Iris pigment epithelial cell (primary cell): ENCODE data around the gene FUCA2.

Experiments used
- DNase-seq: peaks from one replicate; pipeline ENCODE4 v3.0.0-alpha.2; 2011; ENCODE audit warnings: low read depth

FUCA2 gene, protein sequence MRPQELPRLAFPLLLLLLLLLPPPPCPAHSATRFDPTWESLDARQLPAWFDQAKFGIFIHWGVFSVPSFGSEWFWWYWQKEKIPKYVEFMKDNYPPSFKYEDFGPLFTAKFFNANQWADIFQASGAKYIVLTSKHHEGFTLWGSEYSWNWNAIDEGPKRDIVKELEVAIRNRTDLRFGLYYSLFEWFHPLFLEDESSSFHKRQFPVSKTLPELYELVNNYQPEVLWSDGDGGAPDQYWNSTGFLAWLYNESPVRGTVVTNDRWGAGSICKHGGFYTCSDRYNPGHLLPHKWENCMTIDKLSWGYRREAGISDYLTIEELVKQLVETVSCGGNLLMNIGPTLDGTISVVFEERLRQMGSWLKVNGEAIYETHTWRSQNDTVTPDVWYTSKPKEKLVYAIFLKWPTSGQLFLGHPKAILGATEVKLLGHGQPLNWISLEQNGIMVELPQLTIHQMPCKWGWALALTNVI

DNA sequence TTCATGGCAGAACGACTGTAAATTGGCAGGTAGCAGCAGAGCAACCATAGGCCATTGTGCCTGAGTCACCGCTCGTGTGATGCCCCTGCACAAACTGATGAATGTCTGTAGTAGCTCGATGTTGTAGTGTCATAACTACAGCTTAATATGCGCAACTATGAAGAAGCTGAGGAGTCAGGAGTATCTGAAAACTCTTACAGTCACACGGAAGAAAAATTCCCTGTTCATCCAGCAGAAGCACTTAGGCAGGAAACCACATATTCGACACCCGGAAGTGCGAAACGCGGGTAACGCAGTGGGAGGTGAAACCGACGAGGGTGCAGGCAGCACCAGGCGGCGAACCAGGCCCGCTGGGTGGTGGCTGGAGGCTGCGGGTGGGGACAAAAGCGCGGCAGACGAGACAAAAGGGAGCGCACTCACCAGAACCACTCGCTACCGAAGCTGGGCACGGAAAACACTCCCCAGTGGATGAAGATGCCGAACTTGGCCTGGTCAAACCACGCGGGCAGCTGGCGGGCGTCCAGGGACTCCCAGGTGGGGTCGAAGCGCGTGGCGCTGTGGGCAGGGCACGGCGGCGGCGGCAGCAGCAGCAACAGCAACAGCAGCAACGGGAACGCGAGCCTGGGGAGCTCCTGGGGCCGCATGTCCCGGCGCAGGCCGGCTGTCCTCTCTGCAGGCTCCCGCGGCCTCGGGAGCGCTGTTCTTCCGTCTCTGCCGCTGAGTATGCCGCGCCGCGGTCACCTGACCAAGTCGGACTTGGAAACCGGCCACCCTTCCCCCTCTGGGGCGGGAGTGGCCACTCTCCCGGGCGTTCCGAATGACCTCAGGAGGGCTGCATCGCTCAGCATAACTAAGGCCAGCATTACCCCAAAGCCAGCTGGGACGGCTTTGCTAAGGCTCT, at the start of gene FUCA2:
Gene FUCA2 (minus strand): TSS at position 730 of the 901 bp plus-strand sequence. CDS start 86 bp downstream, at position 644.
- peak; percentile 91 for DNase-seq

DNA sequence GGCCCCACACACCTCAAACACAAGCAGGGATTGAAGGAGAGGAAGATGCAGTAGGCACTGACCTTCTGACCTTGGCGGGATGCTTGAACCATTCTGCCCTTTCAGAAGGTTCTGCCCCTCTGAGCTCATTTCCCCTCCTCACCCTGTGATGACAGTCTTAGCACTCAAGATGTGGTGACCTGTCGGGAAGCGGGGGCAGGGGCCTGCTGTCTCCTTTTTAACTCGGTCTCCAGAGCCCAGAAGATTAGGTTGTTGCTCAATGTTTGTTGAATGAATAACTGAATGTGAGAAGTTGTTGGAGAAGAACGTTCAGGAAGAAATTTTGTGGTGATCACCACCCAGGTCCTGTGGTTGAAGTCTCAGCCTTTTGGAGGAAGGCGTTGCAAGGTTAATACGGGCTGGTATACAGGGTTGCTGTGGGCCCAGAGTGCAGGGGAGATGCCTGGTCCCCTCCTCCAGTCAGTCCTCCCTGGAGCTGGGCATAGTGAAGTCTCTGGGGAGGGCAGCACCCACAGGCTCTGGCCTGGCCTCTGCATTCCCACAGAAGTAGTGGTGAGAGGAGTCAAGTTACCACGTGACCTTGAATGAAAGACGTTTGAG, 49.7 kb upstream of the FUCA2 start:
- no peak for DNase-seq

DNA sequence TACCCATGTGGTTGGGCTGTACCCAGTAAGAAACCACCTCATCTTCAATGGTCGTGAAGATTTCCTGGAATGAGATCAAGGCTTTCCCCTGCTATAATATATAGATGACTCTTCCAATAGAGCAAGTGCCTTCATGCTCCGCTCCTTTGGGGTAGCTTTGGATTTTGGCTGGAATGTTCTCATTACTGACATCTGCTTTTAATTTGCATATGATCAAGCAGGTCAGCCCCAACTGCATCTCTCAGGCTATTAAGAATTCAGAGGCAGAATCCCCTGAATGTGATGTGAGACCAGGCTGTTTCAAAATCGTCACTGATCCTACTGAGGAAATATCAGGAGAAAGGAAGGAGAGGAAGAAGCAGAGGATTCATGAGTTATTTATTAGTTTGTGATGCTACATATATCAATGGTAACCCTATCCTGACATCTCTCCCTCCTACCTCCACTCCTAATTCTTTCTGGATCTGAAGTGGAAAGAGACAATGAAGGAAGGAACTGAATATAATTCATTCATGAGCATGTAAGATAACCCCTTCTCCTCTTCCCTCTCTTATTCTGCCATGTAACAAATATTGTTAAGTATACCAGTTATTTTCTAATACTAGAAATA, 47.6 kb upstream of the FUCA2 start:
- no peak for DNase-seq

DNA sequence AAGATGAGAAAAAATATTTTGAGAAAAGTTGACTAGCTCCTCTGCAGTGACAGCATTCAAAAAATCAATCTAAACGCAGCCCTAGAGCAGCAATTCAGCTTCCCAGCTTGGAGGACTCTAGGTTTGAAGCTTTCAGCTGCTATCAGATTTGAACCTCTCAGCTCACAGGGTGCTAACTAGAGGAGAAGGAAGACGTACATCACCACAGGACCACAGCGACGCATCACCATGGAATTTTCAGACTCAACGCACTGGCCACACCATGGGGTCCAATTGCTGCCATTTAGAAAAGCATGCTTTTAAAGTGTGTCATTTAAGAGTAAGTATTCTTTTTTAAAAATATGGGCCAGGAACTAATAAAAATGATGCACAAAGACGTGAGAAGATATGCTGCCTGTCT, 45.0 kb upstream of the FUCA2 start:
- DNase-seq = peak; percentile 71

DNA sequence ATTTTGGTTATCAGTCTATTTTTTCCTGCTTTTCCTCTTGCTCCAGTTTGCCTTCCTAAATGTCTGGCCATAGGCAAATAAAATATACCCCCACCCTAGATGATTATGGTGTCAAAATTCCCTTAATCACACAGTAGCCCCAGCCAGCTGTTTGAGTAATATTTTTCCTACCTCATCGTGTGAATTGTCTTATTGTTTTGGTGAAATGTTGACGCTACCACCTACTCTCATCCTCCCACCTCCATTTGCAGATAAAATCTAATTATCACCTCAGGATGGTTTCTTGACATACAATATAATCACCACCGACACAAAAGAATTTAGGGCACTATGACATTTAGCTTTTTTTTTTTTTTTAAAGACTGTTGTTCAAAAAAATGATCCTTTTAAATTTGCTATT, 44.1 kb upstream of the FUCA2 start:
- DNase-seq = no peak

DNA sequence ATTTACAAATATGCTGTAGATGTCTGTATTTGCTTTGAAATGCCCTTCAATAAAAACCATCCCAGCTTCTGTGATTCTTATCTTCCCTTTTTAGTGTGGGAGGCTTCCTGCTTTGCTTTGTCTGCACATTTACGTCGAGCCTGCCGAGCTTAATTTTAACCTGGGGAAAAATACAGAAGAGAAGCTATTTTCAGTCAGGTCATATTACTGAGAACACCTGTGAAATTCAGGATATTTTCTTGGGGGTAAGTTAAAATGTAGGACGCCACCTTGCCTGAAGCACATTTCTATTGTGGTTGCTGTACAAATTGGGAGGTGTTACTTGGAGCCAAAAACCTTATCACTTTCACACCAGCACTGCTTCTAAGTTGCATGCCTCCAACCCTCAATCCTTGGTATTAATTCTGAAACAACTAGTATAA, 43.6 kb upstream of the FUCA2 start:
- DNase-seq = no peak

DNA sequence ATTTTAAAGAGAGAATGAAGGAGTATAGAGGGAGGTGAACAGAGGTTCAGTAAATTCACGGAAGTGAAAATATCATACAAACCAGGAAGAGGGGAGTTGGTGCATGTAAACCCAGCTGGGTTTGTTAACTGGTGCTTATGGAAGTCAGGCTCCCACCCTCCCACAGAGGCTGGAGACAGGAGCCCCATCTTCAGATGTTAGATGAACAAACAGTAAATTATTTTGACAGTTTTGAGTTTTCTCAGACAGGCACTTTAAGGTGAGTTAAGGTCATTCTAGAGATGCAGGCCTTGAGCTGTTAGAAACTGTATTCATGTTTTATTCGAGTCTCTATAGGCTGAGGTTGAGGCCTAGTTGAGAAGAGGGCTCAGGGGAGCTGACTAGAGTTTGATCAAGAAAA, 41.8 kb upstream of the FUCA2 start:
- DNase-seq = no peak

DNA sequence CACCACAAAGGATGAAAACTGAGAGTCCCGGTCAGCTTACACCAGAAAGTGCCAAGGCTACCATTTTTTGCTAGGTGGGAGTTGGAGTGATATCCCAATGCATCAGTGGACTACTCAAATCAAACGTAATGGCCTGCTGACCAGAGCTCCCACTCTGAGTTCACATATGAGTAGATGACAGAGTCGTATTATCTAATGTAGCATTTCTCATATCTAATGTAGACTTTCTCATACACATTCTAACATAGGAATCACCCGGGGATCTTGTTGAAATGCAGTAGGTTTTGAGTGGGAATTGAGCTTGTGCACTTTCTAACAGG, 38.4 kb upstream of the FUCA2 start:
- DNase-seq = no peak

DNA sequence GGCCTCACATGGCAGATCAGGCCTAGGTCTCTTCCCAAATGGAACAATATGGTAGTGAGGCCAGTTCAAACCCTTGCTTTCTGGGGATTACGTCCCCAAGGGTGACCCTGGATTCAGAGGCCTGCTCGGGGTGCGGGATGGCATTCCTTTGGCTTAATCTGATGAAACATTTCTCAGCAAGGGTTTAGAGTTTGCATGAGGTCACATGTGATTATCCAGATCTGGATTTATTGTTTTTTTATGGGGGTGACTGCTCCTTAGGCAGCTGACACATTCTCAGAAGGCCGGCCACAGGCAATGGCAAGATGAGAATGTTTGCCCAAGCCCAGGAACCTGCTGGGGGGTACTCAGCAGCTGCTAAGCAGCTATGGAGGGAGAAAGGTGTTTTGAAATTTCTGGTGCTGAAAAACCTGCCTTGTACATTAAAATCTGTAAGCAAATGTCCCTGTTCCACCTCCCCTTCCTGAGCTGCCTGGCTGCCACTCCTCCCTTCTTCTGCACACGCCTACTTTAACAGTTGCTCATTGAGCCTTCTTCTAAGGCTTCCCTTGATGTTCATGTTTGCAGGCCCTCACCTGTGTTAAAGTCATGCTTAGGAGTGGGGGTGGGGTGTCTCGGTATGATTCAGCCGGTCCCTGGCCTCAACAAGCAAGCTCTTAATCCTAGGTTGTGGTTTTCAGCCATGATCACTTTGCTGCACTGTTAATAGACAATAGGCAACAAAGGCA, 37.9 kb upstream of the FUCA2 start:
- no peak for DNase-seq

DNA sequence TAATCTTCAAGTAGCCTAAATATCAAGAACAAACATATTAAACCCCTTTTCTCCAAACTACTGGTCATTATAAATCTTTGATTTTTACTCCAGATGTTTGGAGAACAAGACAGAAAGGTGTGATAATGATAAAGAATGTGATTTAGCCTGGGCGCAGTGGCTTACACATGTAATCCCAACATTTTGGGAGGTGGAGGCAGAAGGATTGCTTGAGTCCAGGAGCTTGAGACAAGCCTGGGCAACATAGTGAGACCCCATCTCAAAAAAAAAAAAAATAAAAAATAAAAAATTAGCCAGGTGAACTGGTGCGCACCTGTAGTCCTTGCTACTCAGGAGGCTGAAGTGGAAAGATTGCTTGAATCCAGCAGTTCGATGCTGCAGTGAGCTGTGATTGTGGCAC, 35.1 kb upstream of the FUCA2 start:
- no peak for DNase-seq

DNA sequence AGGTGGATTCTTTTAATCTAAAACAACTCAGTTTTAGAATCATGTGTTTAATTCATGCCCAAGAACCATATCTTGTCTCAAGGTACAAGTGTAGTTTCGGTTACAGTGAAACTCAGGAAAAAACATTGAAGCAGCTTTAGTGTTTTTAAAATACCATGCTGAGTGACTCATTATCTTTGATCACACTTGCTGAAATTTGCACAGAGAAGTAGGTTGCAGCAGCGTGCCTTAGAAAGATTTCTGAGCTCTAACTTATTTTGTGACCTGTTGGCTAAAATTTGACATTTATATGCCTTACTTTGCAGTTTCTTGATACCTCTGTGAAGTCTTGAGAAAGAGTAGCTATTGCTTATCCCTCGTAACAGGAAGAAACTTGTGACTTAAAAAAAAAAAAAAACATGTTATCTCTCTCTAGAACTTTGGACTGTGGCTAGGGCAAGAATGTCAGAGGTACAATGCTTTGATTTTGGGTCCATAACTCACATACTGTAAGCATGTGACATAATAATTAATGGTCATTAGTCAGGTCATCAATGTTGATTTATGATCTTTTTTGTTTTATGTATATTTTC, 34.5 kb upstream of the FUCA2 start:
- peak; percentile 49 for DNase-seq

DNA sequence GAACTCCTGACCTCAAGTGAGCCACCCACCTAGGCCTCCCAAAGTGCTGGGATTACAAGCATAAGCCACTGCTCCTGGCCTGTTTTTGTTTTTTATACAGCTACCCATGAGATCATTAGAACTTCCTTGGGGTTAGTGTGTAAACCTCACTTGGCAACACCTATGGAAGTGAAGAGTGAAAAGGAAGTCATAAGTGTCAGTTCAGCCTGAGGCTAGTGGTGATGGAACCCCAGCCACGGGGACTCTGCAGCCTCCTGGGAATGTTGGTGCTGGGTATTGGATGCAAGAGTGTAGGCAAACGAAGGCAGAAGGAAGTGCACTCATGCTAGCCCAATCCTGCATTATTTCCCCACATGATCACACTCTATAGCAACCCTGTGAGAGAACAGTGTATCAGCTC, 33.6 kb upstream of the FUCA2 start:
- DNase-seq = no peak

DNA sequence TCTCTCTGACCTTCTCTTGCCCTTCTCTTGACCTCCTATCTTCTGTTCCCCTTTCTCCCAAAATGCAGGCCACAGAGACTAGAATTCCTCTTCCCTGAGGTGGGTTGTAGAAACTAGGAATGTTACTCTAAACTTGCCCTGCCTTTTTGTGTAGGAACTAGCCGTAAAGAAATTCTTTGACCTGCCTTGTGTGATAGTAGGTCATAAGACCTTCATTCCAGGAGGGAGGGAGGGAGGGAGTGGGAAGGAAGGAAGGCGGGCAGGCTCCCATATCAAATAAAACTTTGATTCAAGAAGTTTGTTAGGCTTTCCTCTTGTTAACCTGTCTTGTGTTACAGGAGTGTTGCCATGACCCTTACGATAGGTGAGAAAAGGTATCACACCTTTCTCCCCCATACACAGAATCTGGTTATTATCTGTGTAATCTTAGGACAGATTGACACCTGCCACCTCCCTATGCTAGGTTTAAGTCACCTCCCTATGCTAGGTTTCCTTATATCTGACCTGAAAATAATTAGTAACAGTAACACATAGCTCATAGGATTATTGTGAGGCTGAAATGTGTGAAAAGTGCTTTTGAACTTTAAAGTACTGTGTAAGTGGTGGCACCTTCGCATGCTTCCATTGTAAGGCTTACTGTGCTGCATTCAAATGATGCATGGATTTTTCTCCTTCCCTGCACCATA, 32.6 kb upstream of the FUCA2 start:
- DNase-seq = no peak

DNA sequence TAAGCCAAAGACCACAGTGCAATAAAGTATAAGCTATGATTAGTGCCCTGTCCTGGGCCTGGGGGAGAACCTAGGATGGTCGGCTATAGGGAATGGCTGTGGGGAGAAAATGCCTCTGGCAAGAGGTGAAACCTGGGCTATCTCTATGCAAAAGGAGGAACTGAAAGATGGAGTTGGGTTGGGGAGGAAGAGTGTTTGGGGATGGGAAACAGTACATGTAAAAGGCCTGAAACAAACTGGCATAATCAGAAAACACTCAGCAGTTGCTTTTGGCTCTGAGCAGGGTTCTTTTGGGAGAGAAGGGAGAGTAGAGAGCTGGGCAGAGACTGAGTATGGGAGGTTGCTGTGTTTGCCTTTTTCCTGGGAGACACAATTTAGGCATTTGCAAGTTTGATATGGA, 31.9 kb upstream of the FUCA2 start:
- no peak for DNase-seq

DNA sequence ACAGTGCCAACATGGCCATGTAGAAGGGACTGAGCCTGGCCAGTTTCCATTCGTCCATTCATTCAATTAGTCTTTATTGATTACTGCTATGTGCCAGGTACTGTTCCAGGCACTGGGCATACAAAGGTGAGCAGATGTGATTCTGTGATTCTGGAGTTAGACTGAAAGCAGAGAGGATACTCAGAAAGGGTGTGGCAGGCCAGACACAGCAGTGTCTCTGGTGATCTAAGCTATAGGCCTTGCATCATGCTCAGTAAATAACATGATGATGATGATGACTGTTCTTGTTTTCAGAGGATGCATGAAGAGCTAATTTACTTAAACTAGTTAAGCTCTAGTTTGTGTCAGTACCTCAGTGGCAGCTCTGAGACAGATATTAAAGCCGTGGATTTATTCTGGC, 31.4 kb upstream of the FUCA2 start:
- DNase-seq = no peak

DNA sequence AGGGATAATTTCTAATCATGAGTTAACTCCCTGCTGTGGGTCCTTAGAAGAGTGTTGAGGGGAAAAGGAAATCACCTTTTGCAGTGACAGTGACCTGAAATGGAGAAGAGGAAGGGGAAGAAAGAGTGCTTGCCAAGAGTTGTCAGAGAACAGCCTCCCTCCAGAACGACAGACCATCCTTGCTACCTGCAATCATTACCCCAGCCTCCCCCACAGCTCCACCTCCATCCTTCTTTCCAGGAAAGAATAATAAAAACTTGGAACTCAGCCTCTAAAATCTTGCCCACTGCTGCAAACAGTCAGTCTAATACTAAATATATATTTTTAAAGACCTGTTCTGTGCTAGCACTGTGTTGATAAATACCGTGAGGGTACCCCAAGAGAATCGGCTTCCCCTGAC, 28.7 kb upstream of the FUCA2 start:
- no peak for DNase-seq

DNA sequence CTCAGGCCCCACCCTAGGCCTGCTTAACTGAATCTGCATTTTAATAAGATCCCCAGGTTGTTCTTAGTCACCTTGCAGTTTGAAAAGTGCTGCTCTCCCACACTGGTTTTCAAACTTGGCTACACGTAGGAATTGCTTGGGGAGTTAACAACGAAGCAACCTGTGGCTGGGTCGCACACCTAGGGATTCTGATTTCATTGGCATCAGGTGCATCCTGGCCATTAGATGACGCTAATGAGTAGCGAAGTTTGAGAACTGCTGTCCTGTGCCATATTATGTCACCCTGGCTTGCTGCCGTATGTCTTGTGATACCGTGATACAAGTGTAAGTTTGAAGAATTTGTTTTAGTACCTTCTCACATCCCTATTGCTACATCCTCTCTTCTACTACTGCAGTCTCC, 28.2 kb upstream of the FUCA2 start:
- DNase-seq = no peak

DNA sequence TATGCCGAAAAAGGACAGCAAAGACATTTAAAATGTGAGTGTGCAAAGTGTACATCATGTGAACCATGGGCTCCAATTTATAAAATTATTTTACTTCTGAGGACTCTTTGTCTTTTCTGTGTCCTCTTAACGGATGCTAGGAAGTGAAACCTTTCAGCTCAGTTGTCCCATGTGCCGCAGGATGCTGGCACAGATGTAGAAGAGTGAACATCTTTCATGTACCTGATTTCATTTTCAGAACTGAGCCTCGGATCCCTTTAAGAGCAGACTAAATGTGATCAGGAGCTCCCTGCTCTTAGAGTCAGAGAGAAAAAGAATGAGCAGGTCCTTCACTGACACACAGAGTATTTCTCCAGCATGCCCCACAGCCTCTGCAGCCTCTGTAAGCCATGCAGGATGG, 27.6 kb upstream of the FUCA2 start:
- no peak for DNase-seq

DNA sequence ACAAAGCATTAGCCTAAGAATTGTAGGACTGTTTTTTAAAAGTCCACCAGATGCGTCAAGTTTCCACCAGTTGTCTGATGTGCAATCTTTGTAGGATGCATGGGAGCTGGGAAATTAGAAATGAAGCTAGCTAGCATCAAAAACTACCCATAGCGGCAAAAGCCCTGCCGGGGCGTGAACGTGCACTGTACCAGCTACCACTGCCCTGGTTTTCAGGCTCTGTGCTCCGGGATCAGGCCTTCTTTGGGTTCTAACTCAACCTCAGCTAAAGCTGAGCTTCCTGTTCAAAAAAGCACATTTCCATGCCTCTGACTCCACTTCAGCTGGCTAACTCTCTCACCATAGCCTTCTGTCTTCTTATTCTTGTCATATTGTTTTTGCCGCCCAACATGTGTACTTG, 26.9 kb upstream of the FUCA2 start:
- DNase-seq = no peak

DNA sequence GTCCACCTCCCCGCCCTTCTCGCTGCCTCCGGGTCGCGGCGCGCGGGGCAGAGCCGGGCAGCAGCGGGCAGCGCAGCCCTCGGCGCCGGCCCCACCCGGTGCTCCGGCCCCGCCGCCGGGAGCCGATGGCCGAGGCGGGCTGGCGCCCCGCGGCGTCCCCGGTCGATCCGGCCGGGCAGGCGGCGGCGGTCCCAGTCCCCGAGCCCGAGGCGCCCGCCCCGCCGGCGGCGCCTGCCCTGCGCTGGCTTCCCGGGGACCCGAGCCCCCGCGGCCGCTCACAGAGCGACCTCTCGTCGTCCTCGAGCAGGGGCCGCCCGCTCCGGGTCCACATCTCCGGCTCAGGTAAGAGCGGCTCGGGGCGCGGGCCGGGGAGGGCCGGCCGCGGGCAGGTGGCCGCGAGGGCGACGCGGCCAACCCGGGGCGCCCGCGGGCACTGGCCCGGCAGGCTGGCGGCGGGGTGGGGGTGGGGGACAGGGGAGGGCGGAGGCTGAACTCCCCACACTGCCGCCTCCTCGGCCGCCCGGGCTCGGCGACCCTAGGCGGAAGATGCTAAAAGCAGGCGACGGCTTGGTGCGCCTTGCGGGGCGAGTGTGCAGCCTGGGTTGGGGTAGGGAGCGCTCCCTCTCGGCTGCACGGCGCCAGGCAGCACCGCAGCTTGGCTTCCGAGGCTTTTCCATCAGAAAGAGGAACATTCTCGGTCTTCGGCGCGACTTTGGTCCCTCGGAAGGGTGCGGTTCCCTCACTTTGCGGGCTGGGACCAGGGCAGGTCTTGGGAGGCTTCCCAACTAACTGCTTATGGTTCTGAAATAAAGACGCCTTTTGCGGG, 25.6 kb upstream of the FUCA2 start:
- peak; percentile 65 for DNase-seq
